Cardiac muscle cell (in vitro differentiated cells and primary cell): ENCODE measurements around the gene IFI27L2. TPM values are rescaled to one million over a fixed set of nuclear protein-coding genes. Genes with fewer than 3 reads are reported as not detected.

Experiments
- DNase-seq, 2 donors: peaks; one replicate each; pipeline versions ENCODE4 v3.0.0 to v3.0.0-alpha.2; 2010 to 2017; ENCODE audit warnings: low read depth in 1 of 2, low spot score in 1 of 2
- H3K27ac ChIP-seq: fragments of 200-600 bp; sonication (generic); 2 replicates; pipeline ENCODE4 v1.5.1; 2016
- H3K27me3 ChIP-seq: fragments of 200-600 bp; sonication (generic); 2 replicates; pipeline ENCODE4 v1.6.0; 2016; ENCODE audit warnings: control low read depth
- H3K36me3 ChIP-seq: fragments of 200-600 bp; sonication (generic); 2 replicates; pipeline ENCODE4 v1.5.1; 2016; ENCODE audit warnings: control low read depth
- H3K4me1 ChIP-seq: fragments of 200-600 bp; sonication (generic); 2 replicates; pipeline ENCODE4 v1.8.1; 2017; ENCODE audit warnings: low read depth, mild to moderate bottlenecking, mixed run types
- H3K4me3 ChIP-seq: fragments of 200-600 bp; sonication (generic); 2 replicates; pipeline ENCODE4 v1.5.1; 2016; ENCODE audit warnings: mild to moderate bottlenecking
- H3K9me3 ChIP-seq: fragments of 200-600 bp; sonication (generic); 2 replicates; pipeline ENCODE4 v1.5.1; 2017; ENCODE audit warnings: low read depth, mild to moderate bottlenecking, control low read depth
- CTCF ChIP-seq: IDR thresholded peaks from 2 replicates; pipeline ENCODE4 v1.5.1; 2012; ENCODE audit warnings: low read depth, mild to moderate bottlenecking, low read length
- polyA plus RNA-seq: library from polyadenylated mRNA; unstranded; fragments of >200 nt; fragmentation: Nextera tagmentation; extraction: Ambion mirVana; gene quantifications from 2 replicates; pipeline ENCODE4 v1.2.1, GENCODE V29; 2016
- total RNA-seq: library from RNA; depleted of rRNA; stranded (reverse); fragments of >200 nt; gene quantifications from 2 replicates; pipeline ENCODE4 v1.2.3, GENCODE V29; 2016

Gene IFI27L2
- total and polyA plus RNA-seq, 2 experiments from 2014 or later = 251 to 257 TPM

- Histone ChIP-seq H3K36me3 (no peaks in the 10 kb centered on the region), H3K9me3 (no peaks in the 10 kb centered on the region), H3K27me3 (no peaks in the 10 kb centered on the region), H3K4me3 (no peak overlapping the region), H3K27ac (no peak overlapping the region), H3K4me1 (no peaks in the 10 kb centered on the region)
- DNase-seq = no peak
- no peak for TF ChIP-seq CTCF
Observed at GRCh38 chr14:94127330-94127729, 2.1 kb downstream of the IFI27L2 start.

- no peaks in the 10 kb centered on the region for H3K27me3 ChIP-seq
- TF ChIP-seq CTCF = no peak
- H3K4me1 ChIP-seq = no peaks in the 10 kb centered on the region
- H3K4me3 ChIP-seq = no peak overlapping the region
- no peaks in the 10 kb centered on the region for H3K9me3 ChIP-seq
- no peak overlapping the region for H3K27ac ChIP-seq
- no peak for DNase-seq
- H3K36me3 ChIP-seq = no peaks in the 10 kb centered on the region
Observed at GRCh38 chr14:94126800-94127199, 2.6 kb downstream of the IFI27L2 start.

- H3K27ac ChIP-seq = no peak overlapping the region
- no peak for DNase-seq
Observed at GRCh38 chr14:94126419-94126677, 3.1 kb downstream of the IFI27L2 start.

GRCh38 chr14:94125659-94126418 is 3.6 kb downstream of the IFI27L2 start:
- no peak for DNase-seq
- Histone ChIP-seq H3K27ac (no peak overlapping the region), H3K4me1 (no peaks in the 10 kb centered on the region), H3K27me3 (no peaks in the 10 kb centered on the region), H3K36me3 (no peaks in the 10 kb centered on the region), H3K9me3 (no peaks in the 10 kb centered on the region), H3K4me3 (no peak overlapping the region)
- no peak for TF ChIP-seq CTCF

More at GRCh38 chr14:94126419-94126677, 3.1 kb downstream of the IFI27L2 start:
- no peak overlapping the region for H3K4me3 ChIP-seq
- H3K9me3 ChIP-seq = no peaks in the 10 kb centered on the region
- no peaks in the 10 kb centered on the region for H3K4me1 ChIP-seq
- H3K27me3 ChIP-seq = no peaks in the 10 kb centered on the region
- no peaks in the 10 kb centered on the region for H3K36me3 ChIP-seq
- no peak for TF ChIP-seq CTCF

GRCh38 chr14:94124582-94125377 is 4.6 kb downstream of the IFI27L2 start:
- Histone ChIP-seq H3K27ac (no peak overlapping the region), H3K4me3 (no peak overlapping the region), H3K36me3 (no peaks in the 10 kb centered on the region), H3K27me3 (no peaks in the 10 kb centered on the region), H3K9me3 (no peaks in the 10 kb centered on the region), H3K4me1 (no peaks in the 10 kb centered on the region)
- no peak for DNase-seq
- no peak for TF ChIP-seq CTCF
